Umbilical cord (tissue), 2 donors: ENCODE measurements around the gene TRAPPC13. TPM values are rescaled to one million over a fixed set of nuclear protein-coding genes. Genes with fewer than 3 reads are reported as not detected.
A peak's percentile ranks its signal among the peaks of the same experiment; 100 is the strongest.
"Not testable (repeated sequence)": the region's sequence is repeated elsewhere in the genome, so short reads cannot be mapped to it uniquely, and the experiment has no call there.

ENCODE experiments used
- DNase-seq: peaks from one replicate; pipeline ENCODE4 v3.0.0-alpha.2; 2015; ENCODE audit warnings: low spot score
- total RNA-seq: library from RNA; depleted of rRNA; stranded (reverse); fragments of >200 nt; gene quantifications from one replicate; pipeline ENCODE4 v1.2.3, GENCODE V29; 2014; ENCODE audit warnings: low replicate concordance; ENCODE audit not compliant: insufficient read depth

Gene TRAPPC13
- total RNA-seq, 1 donor from 2014 or later, result 22.1 TPM

DNA sequence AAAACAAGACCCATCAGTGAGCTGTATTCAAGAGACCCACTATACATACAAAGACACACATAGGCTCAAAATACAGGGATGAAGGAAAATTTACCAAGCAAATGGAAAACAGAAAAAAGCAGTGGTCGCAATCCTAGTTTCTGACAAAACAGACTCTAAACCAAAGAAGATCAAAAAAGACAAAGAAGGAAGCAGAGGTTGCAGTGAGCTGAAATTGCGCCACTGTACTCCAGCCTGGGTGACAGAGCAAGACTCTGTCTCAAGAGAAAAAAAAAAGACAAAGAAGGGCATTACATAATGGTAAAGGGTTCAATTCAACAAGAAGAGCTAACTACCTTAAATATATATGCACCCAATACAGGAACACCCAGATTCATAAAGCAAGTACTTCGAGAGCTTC is 51.2 kb downstream of the TRAPPC13 start:
- not testable (repeated sequence) for DNase-seq

DNA sequence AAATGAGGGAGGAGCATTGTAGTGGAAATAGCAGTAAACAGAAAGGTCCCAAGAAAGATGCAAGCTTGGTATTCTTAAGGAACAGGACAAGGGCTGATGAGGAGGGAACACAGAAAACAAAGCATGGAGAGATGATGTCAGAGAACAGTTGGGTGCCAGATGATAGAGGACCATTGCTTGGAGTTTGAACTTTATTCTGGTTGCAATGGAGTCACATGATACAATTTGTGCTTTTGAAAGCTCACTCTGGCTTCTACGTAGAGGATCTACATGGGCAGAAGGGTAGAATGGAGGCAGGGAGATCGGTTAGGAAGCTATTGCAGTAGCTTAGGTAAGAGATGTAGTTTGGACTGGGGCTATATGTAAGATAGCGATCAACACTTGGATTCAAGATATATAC is 57.3 kb downstream of the TRAPPC13 start:
- no peak for DNase-seq

DNA sequence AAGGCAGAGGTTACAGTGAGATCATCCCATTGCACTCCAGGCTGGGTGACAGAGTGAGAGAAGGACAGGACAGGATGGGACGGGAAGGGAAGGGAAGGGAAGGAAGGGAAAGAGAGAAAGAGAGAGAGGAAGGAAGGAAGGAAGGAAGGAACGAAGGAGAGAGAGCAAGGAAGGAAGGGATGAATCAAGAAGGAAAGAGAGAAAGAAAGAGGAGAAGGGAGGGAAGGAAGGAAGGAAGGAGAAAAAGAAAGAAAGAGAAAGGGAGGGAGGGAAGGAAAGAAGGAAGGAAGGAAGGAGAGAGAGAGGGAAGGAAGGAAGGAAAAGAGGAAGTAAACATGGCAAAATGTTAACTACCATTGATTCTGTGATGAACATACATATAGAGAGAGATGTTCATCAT is 68.3 kb downstream of the TRAPPC13 start:
- DNase-seq, result no peak

DNA sequence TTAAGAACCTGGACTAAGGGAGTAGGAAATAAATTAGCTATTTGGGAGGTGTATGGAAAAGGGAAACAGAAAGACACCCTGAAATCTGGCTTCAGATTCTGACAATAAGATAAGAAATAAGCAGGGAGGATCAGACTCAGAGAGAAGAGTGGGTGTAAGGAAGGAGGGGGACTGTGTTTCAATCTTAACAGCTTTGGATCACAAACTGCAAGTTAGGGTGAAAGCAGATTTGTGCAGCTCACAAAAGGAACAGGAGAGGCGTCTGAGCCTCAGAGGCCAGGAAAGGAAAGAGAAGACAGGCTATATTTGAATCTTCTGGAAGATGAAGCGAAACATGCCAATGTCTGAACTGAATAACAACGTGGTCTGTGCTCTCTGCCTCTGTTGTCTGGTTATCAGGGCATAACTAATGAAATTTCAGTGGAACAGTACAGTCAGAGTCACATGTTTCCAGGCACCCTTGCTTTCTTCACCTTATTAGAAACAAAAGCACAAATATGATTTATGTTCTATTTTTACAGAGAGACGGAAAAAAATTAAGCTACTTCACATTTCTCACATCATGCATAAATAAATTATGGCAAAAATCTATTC is 70.4 kb downstream of the TRAPPC13 start:
- peak; percentile 18 for DNase-seq

DNA sequence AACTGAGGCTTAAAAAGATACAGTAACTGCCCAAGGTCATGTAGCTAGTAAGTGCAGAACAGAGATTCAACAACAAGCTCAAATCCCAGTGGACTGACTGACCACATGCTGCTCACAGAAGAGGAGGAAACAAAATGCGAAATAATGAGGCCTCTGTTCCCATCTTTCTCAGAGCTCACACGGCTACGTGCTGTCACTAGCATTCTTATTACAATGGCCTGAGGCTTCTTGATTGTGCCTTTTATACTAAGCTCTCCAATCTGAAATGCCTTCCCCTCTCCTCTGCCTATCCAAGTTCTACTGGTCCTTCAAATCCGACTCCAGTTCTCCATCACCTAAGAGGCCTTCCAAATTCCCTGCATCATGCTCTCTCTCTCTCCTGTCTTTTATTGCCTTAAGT is 71.1 kb downstream of the TRAPPC13 start:
- no peak for DNase-seq

DNA sequence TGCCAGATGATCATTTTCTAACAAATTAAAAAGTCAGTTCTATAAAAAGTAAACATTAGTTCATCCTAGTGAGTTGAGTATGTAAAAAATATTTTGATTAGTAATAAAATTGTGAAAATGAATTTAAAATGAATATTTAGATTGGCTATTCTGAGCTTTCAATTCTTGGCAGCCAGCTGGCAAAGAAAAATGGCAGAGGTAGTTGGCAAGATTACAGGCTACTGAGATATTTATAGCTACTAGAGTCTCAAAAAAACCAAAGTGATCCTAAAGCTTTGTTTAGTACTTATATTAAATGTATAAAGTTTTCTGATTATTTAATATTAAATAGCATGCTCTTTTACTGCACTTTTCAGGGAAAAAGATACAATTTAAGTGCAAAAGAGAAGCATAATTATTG is 72.1 kb downstream of the TRAPPC13 start:
- DNase-seq, result no peak

DNA sequence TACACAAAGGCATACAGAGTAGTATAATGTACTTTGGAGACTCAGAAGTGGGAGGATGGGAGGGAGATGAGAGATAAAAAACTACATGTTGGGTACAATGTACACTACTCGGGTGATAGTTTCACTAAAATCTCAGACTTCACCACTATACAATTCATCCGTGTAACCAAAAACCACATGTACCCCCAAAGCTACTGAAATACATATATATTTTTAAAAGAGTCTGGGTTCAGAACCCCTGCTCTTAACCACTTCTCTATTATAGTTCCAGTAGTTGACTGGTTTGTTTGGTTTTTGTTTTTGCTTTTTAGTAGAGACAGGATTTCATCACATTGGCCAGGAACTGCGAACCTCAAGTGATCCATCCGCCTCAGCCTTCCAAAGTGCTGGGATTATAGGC is 74.5 kb downstream of the TRAPPC13 start:
- DNase-seq, result no peak

DNA sequence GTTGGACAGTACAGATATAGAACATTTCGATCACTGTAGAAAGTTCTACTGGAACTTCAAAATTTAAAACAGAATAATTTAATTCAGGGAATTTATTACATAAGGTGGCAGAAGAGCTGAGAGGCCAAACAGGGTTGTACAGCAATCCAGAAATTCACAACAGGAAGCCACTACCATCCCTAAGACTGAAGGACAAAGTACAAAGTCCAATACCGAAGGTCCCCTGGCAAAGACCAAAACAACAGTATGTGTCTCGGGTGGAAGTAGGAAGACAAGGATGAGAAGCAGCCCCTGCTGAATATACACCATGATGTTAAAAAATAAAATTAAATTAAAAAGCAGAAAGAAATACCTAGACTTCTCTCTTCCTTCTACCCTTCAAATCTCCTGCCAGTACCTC is 77.2 kb downstream of the TRAPPC13 start:
- no peak for DNase-seq

DNA sequence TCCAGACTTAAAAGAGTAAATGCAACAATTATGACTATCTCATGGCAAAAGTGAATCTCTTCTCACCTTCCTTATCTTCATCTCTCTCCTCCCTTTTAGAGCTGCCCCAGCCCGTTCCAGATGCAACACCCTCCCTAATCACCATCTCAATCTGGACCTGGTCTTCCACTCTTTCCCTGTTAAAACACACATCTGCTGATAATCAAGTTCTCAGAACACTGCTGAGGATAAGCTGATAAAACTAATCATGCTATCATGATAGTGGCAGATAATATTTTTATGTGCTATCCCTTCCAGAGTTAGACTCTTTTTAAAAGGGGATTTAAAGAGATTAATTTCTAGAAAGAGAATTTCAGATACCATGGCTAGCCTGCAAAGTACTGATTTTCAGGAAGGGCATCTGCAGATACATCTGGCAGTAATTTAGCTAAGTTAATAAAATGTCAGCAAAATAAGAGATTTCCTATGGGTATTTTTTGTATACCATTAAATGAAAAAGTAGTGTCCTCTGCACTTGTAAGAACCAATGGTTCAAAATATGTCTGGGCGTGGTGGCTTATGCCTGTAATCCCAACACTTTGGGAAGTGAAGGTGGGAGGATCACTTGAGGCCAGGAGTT is 79.9 kb downstream of the TRAPPC13 start:
- peak; percentile 85 for DNase-seq

DNA sequence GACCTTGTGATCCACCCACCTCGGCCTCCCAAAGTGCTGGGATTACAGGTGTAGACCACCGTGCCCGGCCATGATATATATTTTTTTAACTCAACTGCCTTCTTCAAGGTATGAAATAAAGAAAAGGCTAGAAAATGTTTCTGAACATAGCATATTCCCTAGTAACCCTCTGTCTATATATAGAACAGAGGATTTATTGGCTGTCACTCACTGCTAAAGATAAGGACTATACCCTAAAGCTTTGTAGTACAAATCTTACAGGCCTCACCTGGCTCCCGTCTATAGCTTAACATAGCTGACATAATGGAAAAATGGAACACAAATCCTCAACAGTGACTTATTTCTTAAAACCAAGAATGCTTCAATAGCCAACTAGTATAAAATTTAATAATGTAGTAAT is 82.8 kb downstream of the TRAPPC13 start:
- DNase-seq, result peak; percentile 10

DNA sequence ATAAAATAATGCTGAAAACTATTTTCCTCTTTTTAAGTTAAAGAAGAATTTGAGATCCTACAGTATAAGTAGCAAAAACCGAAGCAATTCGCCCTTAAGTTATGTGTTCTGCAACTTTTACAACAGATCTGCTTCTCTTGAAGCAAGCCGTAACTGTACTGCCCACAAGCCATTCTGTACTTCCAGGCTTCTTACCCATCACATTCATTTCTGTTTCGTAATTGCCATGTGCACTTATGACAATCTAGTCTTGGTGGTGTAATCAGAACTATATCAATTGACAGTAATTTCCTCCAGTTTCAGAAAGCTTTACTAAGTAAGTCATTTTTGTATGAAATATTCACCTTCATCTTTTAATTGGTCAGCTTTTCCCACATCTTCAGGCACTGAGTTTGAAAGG is 83.3 kb downstream of the TRAPPC13 start:
- peak; percentile 20 for DNase-seq

Other genes with a start within 250 kb of the TRAPPC13 start
- 104 TPM for gene ADAMTS6, start 143.1 kb upstream of the TRAPPC13 start, total RNA-seq
- 10.4 TPM for gene CENPK, start 61.9 kb upstream of the TRAPPC13 start, total RNA-seq
- 68.1 TPM for gene PPWD1, start 61.7 kb upstream of the TRAPPC13 start, total RNA-seq
- gene TRIM23, start 694 bp upstream of the TRAPPC13 start, total RNA-seq, result 25.3 TPM
- 2.2 TPM for gene SHLD3, start within 50 bp of the TRAPPC13 start, total RNA-seq
- 11.8 TPM for gene SGTB, start 97.1 kb downstream of the TRAPPC13 start, total RNA-seq
- 10.4 TPM for gene NLN, start 97.2 kb downstream of the TRAPPC13 start, total RNA-seq